H9 (cell line): ENCODE results near the gene ATXN7. TPM values are rescaled to one million over a fixed set of nuclear protein-coding genes. Genes with fewer than 3 reads are reported as not detected.

Experiments
- DNase-seq: peaks from one replicate; pipeline ENCODE4 v3.0.0-alpha.2; 2017
- H2AFZ ChIP-seq: one replicate; pipeline ENCODE4 v1.6.1; 2013; ENCODE audit warnings: mild to moderate bottlenecking, low read length, control low read depth, moderate library complexity
- H2AK5ac ChIP-seq: 2 replicates; pipeline ENCODE4 v1.6.1; 2013; ENCODE audit warnings: low read length, control low read depth, mixed read lengths; ENCODE audit not compliant: insufficient read length
- H2BK120ac ChIP-seq: one replicate; pipeline ENCODE4 v1.6.1; 2013; ENCODE audit warnings: low read depth, mild to moderate bottlenecking, low read length, control low read depth, inconsistent platforms; ENCODE audit not compliant: poor library complexity, severe bottlenecking
- H2BK12ac ChIP-seq: 2 replicates; pipeline ENCODE4 v1.6.1; 2013; ENCODE audit warnings: low read length, control low read depth, mixed read lengths, low read depth; ENCODE audit not compliant: insufficient read length
- H2BK15ac ChIP-seq: 2 replicates; pipeline ENCODE4 v1.6.1; 2013; ENCODE audit warnings: low read depth, low read length, control low read depth
- H2BK20ac ChIP-seq: one replicate; pipeline ENCODE4 v1.6.1; 2013; ENCODE audit warnings: low read depth, mild to moderate bottlenecking, low read length, control low read depth, inconsistent platforms; ENCODE audit not compliant: poor library complexity, severe bottlenecking
- H2BK5ac ChIP-seq: 2 replicates; pipeline ENCODE4 v1.6.1; 2013; ENCODE audit warnings: low read length, control low read depth, mixed read lengths; ENCODE audit not compliant: insufficient read length
- H3K14ac ChIP-seq: 2 replicates; pipeline ENCODE4 v1.6.1; 2013; ENCODE audit warnings: low read length, control low read depth; ENCODE audit not compliant: insufficient read depth
- H3K18ac ChIP-seq: 2 replicates; pipeline ENCODE4 v1.6.1; 2013; ENCODE audit warnings: low read depth, mild to moderate bottlenecking, mixed read lengths, low read length, control low read depth; ENCODE audit not compliant: insufficient read length
- H3K23ac ChIP-seq: 2 replicates; pipeline ENCODE4 v1.6.1; 2013; ENCODE audit warnings: low read length, control low read depth, mixed read lengths, low read depth; ENCODE audit not compliant: insufficient read length
- H3K23me2 ChIP-seq: 2 replicates; pipeline ENCODE4 v1.6.1; 2013; ENCODE audit warnings: low read depth, mild to moderate bottlenecking, mixed read lengths, low read length, control low read depth; ENCODE audit not compliant: insufficient read length, poor library complexity, severe bottlenecking
- H3K27ac ChIP-seq: 2 replicates; pipeline ENCODE4 v1.5.1; 2013; ENCODE audit warnings: low read length, control low read depth, mixed read lengths, low read depth; ENCODE audit not compliant: insufficient read length
- H3K27me3 ChIP-seq: 2 replicates; pipeline ENCODE4 v1.6.1; 2013; ENCODE audit warnings: low read length, control low read depth, inconsistent platforms; ENCODE audit not compliant: insufficient read depth
- H3K4ac ChIP-seq: 2 replicates; pipeline ENCODE4 v1.6.1; 2013; ENCODE audit warnings: low read depth, mild to moderate bottlenecking, control low read depth, inconsistent platforms, low read length, moderate library complexity
- H3K4me1 ChIP-seq: 2 replicates; pipeline ENCODE4 v1.6.1; 2013; ENCODE audit warnings: low read length, control low read depth, inconsistent platforms; ENCODE audit not compliant: insufficient read depth
- H3K4me2 ChIP-seq: 2 replicates; pipeline ENCODE4 v1.6.1; 2013; ENCODE audit warnings: low read length, control low read depth, mixed read lengths; ENCODE audit not compliant: insufficient read length, insufficient read depth
- H3K56ac ChIP-seq: 2 replicates; pipeline ENCODE4 v1.6.1; 2013; ENCODE audit warnings: low read depth, mild to moderate bottlenecking, mixed read lengths, low read length, control low read depth; ENCODE audit not compliant: insufficient read length
- H3K79me1 ChIP-seq: 2 replicates; pipeline ENCODE4 v1.6.1; 2013; ENCODE audit warnings: low read depth, mild to moderate bottlenecking, moderate library complexity, low read length, control low read depth, inconsistent platforms; ENCODE audit not compliant: insufficient read depth, poor library complexity, severe bottlenecking
- H3K79me2 ChIP-seq: 2 replicates; pipeline ENCODE4 v1.6.1; 2013; ENCODE audit warnings: low read length, control low read depth, inconsistent platforms; ENCODE audit not compliant: insufficient read depth
- H3K9ac ChIP-seq: 2 replicates; pipeline ENCODE4 v1.6.1; 2013; ENCODE audit warnings: low read length, control low read depth, mixed read lengths; ENCODE audit not compliant: insufficient read length; ENCODE audit errors: extremely low read depth
- H3K9me3 ChIP-seq: one replicate; pipeline ENCODE4 v1.6.1; 2013; ENCODE audit warnings: low read depth, low read length, inconsistent platforms; ENCODE audit not compliant: control insufficient read depth
- H3T11ph ChIP-seq: one replicate; pipeline ENCODE4 v1.6.1; 2013; ENCODE audit warnings: mild to moderate bottlenecking, low read length, control low read depth, inconsistent platforms
- H4K20me1 ChIP-seq: one replicate; pipeline ENCODE4 v1.6.1; 2013; ENCODE audit not compliant: control insufficient read depth, insufficient read length, insufficient read depth
- H4K5ac ChIP-seq: 2 replicates; pipeline ENCODE4 v1.6.1; 2013; ENCODE audit warnings: low read depth, mild to moderate bottlenecking, mixed read lengths, low read length, control low read depth; ENCODE audit not compliant: insufficient read length
- H4K8ac ChIP-seq: replicated peaks from 2 replicates; pipeline ENCODE4 v1.6.1; 2013; ENCODE audit warnings: low read length, control low read depth, mixed read lengths, low read depth; ENCODE audit not compliant: insufficient read length
- H4K91ac ChIP-seq: 2 replicates; pipeline ENCODE4 v1.6.1; 2013; ENCODE audit warnings: low read depth, mild to moderate bottlenecking, moderate library complexity, mixed read lengths, low read length, control low read depth; ENCODE audit not compliant: insufficient read length
- H3K27ac Mint-ChIP-seq, 3 experiments: 2 replicates in 2 of 3; 3 replicates in 1 of 3; pipeline ENCODE4 v1.8.0; 2020 to 2021; ENCODE audit warnings: mixed read lengths in 3 of 3, mild to moderate bottlenecking in 1 of 3, moderate library complexity in 1 of 3
- H3K27me3 Mint-ChIP-seq: 2 replicates; pipeline ENCODE4 v1.8.0; 2021; ENCODE audit warnings: low read depth, mild to moderate bottlenecking, moderate library complexity, mixed read lengths
- H3K36me3 Mint-ChIP-seq, 3 experiments: 2 replicates in 2 of 3; 3 replicates in 1 of 3; pipeline ENCODE4 v1.8.0; 2020 to 2021; ENCODE audit warnings: low read depth in 3 of 3, mixed read lengths in 3 of 3; ENCODE audit not compliant: insufficient read depth in 1 of 3
- H3K4me1 Mint-ChIP-seq, 2 experiments: 2 replicates each; pipeline ENCODE4 v1.8.0; 2020; ENCODE audit warnings: mixed read lengths in 2 of 2
- H3K4me3 Mint-ChIP-seq, 2 experiments: 2 replicates in 1 of 2; 3 replicates in 1 of 2; pipeline ENCODE4 v1.8.0; 2020 to 2021; ENCODE audit warnings: mild to moderate bottlenecking in 2 of 2, mixed read lengths in 2 of 2, moderate library complexity in 1 of 2
- H3K9me3 Mint-ChIP-seq, 2 experiments: 2 replicates in 1 of 2; 3 replicates in 1 of 2; pipeline ENCODE4 v1.8.0; 2020; ENCODE audit warnings: mild to moderate bottlenecking in 2 of 2, mixed read lengths in 2 of 2, moderate library complexity in 1 of 2
- total RNA-seq: library from RNA; stranded (reverse); gene quantifications from 2 replicates; pipeline ENCODE4 v1.2.1, GENCODE V29; 2021
- TF ChIP-seq, protein P1 (sequence below): fragments of 200-600 bp; sonication (generic); conservative IDR thresholded peaks from 3 replicates; pipeline ENCODE4 v1.8.0; 2021; ENCODE audit warnings: antibody characterized with exemption, mild to moderate bottlenecking

Gene ATXN7
- total RNA-seq, 1 experiment from 2014 or later = 21.5 TPM

DNA sequence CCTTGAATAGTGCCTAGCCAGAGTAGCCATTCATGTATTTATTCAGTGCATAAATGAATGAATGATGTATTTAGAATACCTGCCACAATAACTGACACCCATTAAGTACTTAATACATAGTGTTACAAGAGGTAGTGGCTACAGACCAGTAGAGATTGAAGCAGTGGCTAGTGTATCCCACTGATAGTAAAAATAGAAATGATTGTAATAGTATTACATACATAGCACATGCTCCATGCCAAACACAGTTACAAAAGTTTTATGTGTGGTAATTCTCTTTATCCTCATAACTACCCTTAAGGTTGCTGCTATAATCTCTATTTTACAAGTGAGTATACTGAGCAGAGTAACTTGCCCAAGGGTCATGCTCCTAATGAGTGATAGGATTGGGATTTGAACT is 78.9 kb downstream of the ATXN7 start:
- no peaks in the 10 kb centered on the region for H3K23me2 ChIP-seq
- TF ChIP-seq, protein P1, sequence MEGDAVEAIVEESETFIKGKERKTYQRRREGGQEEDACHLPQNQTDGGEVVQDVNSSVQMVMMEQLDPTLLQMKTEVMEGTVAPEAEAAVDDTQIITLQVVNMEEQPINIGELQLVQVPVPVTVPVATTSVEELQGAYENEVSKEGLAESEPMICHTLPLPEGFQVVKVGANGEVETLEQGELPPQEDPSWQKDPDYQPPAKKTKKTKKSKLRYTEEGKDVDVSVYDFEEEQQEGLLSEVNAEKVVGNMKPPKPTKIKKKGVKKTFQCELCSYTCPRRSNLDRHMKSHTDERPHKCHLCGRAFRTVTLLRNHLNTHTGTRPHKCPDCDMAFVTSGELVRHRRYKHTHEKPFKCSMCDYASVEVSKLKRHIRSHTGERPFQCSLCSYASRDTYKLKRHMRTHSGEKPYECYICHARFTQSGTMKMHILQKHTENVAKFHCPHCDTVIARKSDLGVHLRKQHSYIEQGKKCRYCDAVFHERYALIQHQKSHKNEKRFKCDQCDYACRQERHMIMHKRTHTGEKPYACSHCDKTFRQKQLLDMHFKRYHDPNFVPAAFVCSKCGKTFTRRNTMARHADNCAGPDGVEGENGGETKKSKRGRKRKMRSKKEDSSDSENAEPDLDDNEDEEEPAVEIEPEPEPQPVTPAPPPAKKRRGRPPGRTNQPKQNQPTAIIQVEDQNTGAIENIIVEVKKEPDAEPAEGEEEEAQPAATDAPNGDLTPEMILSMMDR = no peak
- no peak overlapping the region for H2AFZ ChIP-seq
- H3K9me3 ChIP-seq = no peaks in the 10 kb centered on the region
- Mint-ChIP-seq H3K36me3 (no peaks in the 10 kb centered on the region), H3K4me1 (peaks cover 28 to 29% of the 10 kb centered on the region in 2 experiments), H3K9me3 (no peaks in the 10 kb centered on the region), H3K27ac (no peak overlapping the region), H3K27me3 (no peaks in the 10 kb centered on the region), H3K4me3 (no peak overlapping the region)
- no peaks in the 10 kb centered on the region; the same call in 1 of the 2 replicates for H3K4me1 ChIP-seq
- no peak overlapping the region for H4K5ac ChIP-seq
- H2BK120ac ChIP-seq = no peak overlapping the region
- no peak overlapping the region for H2BK20ac ChIP-seq
- no peak overlapping the region for H3K18ac ChIP-seq
- no peak overlapping the region for H3K4me2 ChIP-seq
- no peak overlapping the region for H3K9ac ChIP-seq
- H3K27me3 ChIP-seq = no peaks in the 10 kb centered on the region
- no peak overlapping the region for H3K56ac ChIP-seq
- no peak overlapping the region for H3T11ph ChIP-seq
- no peak for DNase-seq
- no peak overlapping the region for H4K8ac ChIP-seq
- H2BK5ac ChIP-seq = no peak overlapping the region
- H2BK15ac ChIP-seq = no peak overlapping the region
- H4K20me1 ChIP-seq = no peaks in the 10 kb centered on the region
- peaks cover 2% of the 10 kb centered on the region for H3K79me1 ChIP-seq
- H2BK12ac ChIP-seq = no peak overlapping the region
- no peak overlapping the region for H3K14ac ChIP-seq
- no peak overlapping the region for H4K91ac ChIP-seq
- no peak overlapping the region for H2AK5ac ChIP-seq
- no peaks in the 10 kb centered on the region; the same call in 1 of the 2 replicates for H3K79me2 ChIP-seq
- H3K23ac ChIP-seq = no peak overlapping the region
- no peak overlapping the region for H3K27ac ChIP-seq
- no peak overlapping the region for H3K4ac ChIP-seq
